Stimulated activated CD8-positive, alpha-beta memory T cell treated with anti-CD3 and anti-CD28 coated beads, Interleukin-7, amount 100 ng/mL, for 1 hour (primary cell): ENCODE measurements around the gene CPD.

Source experiments
- DNase-seq, 2 donors: peaks; one replicate each; pipeline ENCODE4 v3.0.0-alpha.2; 2020; ENCODE audit warnings: low read depth in 2 of 2

Gene CPD

DNA sequence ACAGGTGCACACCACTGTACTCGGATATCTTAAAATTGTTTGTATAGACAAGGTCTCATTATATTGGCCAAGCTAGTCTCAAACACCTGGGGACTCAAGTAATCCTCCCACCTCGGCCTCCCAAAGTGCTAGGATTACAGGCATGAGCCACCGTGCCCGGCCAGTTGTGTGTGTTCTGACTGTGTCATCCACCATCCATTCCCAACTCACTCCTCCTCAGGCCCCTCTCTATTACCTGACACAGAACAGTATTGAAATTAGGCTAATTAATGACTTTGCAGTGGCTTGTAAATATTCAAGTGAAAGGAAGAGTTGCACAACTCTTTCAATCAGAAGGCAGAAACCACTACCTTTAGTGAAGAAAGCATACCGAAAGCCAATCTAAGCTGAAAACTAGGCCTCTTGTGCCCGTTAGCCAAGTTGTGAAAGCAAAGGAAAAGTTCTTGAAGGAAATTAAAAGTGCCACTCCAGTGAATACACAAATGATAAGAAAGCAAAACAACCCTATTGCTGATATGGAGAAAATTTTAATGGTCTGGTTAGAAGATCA lies 127.2 kb downstream of the CPD start:
- DNase-seq: no peak

DNA sequence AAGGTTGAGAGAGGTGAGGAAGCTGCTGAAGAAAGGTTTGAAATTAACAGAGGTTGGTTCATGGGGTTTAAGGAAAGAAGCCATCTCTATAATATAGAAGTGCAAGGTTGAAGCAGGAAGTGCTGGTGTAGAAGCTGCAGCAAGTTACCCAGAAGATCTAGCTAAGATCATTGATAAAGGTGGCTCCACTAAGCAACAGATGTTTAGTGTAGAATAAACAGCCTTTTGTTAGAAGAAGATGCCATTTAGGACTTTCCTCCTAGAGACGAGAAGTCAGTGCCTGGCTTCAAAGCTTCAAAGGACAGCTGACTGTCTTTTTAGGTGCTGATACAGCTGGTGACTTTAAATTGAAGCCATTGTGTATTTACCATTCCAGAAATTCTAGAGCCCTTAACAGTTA lies 127.8 kb downstream of the CPD start:
- no peak for DNase-seq

DNA sequence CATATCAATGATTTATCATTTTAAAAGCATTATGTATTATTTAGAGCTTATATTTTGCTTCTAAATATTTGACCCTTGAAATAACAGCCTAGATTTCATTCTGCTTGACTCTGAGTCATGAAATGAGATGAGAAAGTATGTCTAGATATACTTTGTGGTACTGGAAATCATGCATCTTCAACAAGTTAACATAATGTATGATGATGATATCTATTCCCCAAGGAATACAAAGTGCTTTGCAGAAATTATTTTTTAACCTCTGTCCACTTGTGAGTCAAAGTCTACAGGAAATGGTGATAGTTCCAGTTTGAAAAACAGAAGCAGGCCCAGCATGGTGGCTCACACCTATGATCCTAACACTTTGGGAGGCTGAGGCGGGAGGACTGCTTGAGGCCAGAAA lies 134.6 kb downstream of the CPD start:
- DNase-seq: no peak

DNA sequence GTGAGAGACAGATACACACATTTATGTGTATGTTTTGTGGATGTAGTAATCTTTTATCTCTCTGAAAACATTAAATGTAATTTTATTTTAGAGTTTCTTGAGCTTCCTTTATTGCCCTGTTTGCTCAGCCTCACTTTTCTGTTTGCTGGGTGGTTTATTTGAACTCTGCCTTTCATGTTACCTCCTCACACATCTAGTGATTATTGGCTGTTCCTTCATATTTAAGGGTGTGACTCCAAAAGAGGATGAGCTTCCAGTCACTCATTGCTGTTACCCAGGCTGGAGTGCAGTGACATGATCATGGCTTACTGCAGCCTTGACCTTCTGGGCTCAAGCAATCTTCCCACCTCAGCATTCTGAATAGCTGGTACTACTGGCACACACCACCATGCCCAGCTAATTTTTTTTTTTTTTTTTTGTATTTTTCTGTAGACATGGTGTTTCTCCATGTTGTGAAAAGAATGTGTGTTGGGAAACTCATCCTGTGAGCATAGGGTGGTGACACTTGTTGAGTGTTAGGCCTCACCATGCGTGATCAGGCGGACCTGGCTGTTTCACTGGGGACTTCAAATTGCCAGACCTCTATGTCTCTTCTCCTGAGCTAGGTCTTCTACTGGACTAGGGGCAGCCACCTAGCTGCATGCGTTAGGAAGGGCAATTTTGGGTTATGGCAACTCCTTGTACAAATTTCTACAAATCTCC lies 136.3 kb downstream of the CPD start:
- DNase-seq: no peak

DNA sequence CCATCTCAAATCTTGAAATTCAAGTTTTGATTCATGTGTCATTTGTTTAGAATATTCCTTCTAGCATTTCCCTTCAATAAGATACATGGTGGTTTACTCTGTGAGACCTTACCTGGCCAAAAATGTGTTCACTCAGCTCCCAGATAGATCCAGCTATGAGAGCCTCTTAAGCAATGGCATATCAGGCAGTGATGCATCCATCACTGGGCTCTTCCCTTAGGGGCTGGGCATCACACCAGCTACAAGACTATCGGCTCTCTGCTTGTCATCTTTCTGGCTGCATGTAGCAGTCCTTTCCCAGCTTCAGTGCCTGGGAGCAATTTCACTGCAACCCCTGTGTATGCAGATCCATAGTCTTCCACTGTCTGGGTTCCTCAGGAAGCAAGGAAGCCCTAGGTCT lies 139.1 kb downstream of the CPD start:
- no peak for DNase-seq

DNA sequence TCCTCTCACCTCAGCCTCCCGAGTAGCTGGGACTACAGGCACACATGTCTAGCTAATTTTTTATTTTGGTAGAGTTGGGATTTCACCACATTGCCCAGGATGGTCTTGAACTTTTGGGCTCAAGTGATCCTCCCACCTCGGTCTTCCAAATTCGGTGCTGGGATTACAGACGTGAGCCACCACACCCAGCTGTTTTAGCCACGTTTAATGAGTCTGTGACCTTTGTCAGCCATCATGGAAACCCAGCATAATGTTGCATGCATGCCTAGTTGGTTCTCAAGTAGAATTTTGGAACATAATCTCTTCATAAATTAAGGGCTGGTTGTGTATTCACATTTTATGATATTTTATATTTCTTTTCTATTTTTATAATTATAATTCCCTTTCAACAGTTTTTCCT lies 140.4 kb downstream of the CPD start:
- DNase-seq: no peak
